Common myeloid progenitor, CD34-positive (primary cell): Measurements from ENCODE around the gene RNF31.

Source experiments
- CTCF ChIA-PET: fragments of 350-600 bp; sonication (Branson Sonifier 250); formaldehyde crosslinking; loops from one replicate; lab custom pipeline; 2021; ENCODE audit warnings: antibody characterized with exemption; lab: Charles Lee
- POLR2A ChIA-PET: fragments of 350-600 bp; sonication (Branson Sonifier 250); formaldehyde crosslinking; loops from one replicate; lab custom pipeline; 2021; ENCODE audit warnings: antibody characterized with exemption; lab: Charles Lee
- DNase-seq, 3 donors: peaks; one replicate each; pipeline versions ENCODE4 v3.0.0 to v3.0.0-alpha.2; 2013
- H3K27ac ChIP-seq, 2 experiments: 1 replicate in 1 of 2; 2 replicates in 1 of 2; pipeline ENCODE4 v1.7.0; 2013; ENCODE audit warnings: inconsistent platforms in 2 of 2, low read length in 2 of 2, mild to moderate bottlenecking in 2 of 2, low read depth in 1 of 2, moderate library complexity in 1 of 2; ENCODE audit not compliant: severe bottlenecking in 2 of 2, insufficient read depth in 1 of 2, poor library complexity in 1 of 2
- H3K27me3 ChIP-seq, 5 experiments: replicated peaks in 2 of 5; 1 replicate in 3 of 5; 2 replicates in 2 of 5; pipeline versions ENCODE4 v1.6.1 to v1.7.0; 2013; ENCODE audit warnings: low read length in 4 of 5, mild to moderate bottlenecking in 2 of 5, moderate library complexity in 2 of 5, inconsistent platforms in 1 of 5; ENCODE audit not compliant: insufficient read depth in 5 of 5, control insufficient read depth in 4 of 5
- H3K36me3 ChIP-seq, 4 experiments: 1 replicate in 2 of 4; 2 replicates in 2 of 4; pipeline versions ENCODE4 v1.6.1 to v1.7.0; 2013; ENCODE audit warnings: low read length in 3 of 4, control low read depth in 1 of 4, mild to moderate bottlenecking in 1 of 4; ENCODE audit not compliant: control insufficient read depth in 4 of 4, insufficient read depth in 4 of 4
- H3K4me1 ChIP-seq, 4 experiments: 1 replicate in 3 of 4; 2 replicates in 1 of 4; pipeline versions ENCODE4 v1.6.1 to v1.7.1; 2013; ENCODE audit warnings: low read length in 3 of 4, mild to moderate bottlenecking in 3 of 4, control low read depth in 1 of 4, inconsistent platforms in 1 of 4, moderate library complexity in 1 of 4; ENCODE audit not compliant: control insufficient read depth in 4 of 4, insufficient read depth in 4 of 4; ENCODE audit errors: control extremely low read depth in 1 of 4
- H3K4me3 ChIP-seq, 7 experiments: 1 replicate in 4 of 7; 2 replicates in 3 of 7; pipeline versions ENCODE4 v1.5.1 to v1.7.0; 2013; ENCODE audit warnings: mild to moderate bottlenecking in 7 of 7, low read length in 6 of 7, moderate library complexity in 6 of 7, inconsistent platforms in 2 of 7, low read depth in 2 of 7, control low read depth in 1 of 7; ENCODE audit not compliant: insufficient read depth in 4 of 7, control insufficient read depth in 1 of 7; ENCODE audit errors: extremely low read depth in 1 of 7
- H3K9me3 ChIP-seq, 5 experiments: 1 replicate in 4 of 5; 2 replicates in 1 of 5; pipeline versions ENCODE4 v1.6.1 to v1.7.1; 2013; ENCODE audit warnings: low read length in 4 of 5, mild to moderate bottlenecking in 2 of 5, inconsistent platforms in 1 of 5, low read depth in 1 of 5, moderate library complexity in 1 of 5; ENCODE audit not compliant: control insufficient read depth in 4 of 5, insufficient read depth in 2 of 5; ENCODE audit errors: control extremely low read depth in 1 of 5
- WGBS: methylation state at CpG from one replicate; pipeline ENCODE4 v1.1.5; 2013; ENCODE audit not compliant: insufficient coverage; 5-methylcytosine and 5-hydroxymethylcytosine counted together

RNF31 gene

DNA sequence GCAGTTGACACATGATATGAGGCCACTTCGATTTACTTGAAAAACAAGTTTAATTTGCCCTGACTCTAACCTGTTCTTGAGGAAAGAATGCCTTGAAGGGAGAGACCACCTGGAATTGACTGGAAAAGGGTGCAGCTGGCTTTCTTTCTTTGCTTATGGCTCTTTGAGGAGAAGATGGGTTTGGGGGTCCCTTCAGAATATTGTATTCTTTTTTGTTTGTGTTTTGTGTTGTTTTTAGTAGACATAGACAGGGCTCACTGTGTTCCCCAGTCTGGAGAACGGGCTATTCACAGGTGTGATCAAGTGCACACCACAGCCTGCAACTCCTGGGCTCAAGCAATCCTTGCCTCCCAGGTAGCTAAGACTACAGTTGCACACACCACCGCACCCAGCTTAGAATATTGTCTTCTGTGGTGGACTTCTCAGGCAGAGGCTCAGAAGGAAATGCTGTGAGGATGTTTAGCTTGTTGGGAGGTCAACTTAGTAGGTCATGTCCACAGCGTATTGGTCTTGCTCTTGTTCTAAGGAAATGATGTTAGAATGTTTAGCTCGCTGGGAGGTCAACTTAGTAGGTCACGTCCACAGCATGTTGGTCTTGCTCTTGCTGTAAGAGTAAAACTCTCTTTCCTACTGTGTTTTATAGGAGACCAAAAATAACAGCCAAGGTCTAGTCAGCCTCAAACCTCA lies 31.0 kb upstream of the RNF31 start:
- H3K27ac ChIP-seq, result peak overlapping the region; percentile 95 to 98
- ChIA-PET CTCF (interaction anchor here (1.0 to 7.7 kb wide), 9 partner anchors 8 to 80 kb away, joined by 3 to 46 read pairs (median 6); partner anchors contain the start of genes FITM1, IRF9 and PSME1), POLR2A (interaction anchor here (1.2 to 1.3 kb wide), 2 partner anchors 8 to 13 kb away, joined by 3 to 5 read pairs; no protein-coding TSS in a partner anchor)
- peaks cover 8 to 29% (median 19%) of the 10 kb centered on the region in 4 experiments for H3K4me1 ChIP-seq
- peak overlapping the region in 6 of 7 experiments; percentile 80 to 98 (median 92) for H3K4me3 ChIP-seq
- no peaks in the 10 kb centered on the region for H3K9me3 ChIP-seq
- no peaks in the 10 kb centered on the region for H3K27me3 ChIP-seq
- DNase-seq, result no peak
- 97% methylated on average over 4 of the region's 6 CpGs for WGBS
- peaks cover 14 to 46% (median 39%) of the 10 kb centered on the region in 4 experiments for H3K36me3 ChIP-seq

DNA sequence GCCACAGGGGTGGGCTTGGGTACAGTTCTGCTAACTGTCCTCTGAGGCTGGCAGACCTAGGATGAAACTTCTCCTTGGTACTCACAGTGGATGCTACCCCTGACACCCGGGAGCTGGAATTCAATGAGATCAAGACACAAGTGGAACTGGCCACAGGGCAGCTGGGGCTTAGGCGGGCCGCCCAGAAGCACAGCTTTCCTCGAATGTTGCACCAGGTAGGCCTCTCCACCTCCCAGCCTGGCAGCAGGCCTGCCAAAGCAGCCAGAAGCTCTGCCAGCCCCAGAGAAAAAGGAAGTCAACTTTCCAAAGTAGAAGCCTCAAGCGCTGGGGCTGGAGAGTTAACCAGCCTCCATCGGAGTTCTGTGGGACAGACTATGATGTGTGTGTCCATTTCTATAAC lies 30.1 kb upstream of the RNF31 start:
- Histone ChIP-seq H3K4me1 (peaks cover 8 to 29% (median 19%) of the 10 kb centered on the region in 4 experiments), H3K36me3 (peaks cover 14 to 51% (median 45%) of the 10 kb centered on the region in 4 experiments), H3K27ac (peak overlapping the region in 1 of 2 experiments; percentile 31), H3K4me3 (no peak overlapping the region), H3K27me3 (no peaks in the 10 kb centered on the region), H3K9me3 (no peaks in the 10 kb centered on the region)
- DNase-seq, result no peak
- WGBS, result 100% methylated on average over 6 of the region's 6 CpGs
- CTCF ChIA-PET, result interaction anchor here (0.9 to 7.7 kb wide), 7 partner anchors 8 to 557 kb away, joined by 3 to 46 read pairs (median 6); partner anchors contain the start of genes FITM1, IRF9 and PSME1
- POLR2A ChIA-PET, result no interaction called here

DNA sequence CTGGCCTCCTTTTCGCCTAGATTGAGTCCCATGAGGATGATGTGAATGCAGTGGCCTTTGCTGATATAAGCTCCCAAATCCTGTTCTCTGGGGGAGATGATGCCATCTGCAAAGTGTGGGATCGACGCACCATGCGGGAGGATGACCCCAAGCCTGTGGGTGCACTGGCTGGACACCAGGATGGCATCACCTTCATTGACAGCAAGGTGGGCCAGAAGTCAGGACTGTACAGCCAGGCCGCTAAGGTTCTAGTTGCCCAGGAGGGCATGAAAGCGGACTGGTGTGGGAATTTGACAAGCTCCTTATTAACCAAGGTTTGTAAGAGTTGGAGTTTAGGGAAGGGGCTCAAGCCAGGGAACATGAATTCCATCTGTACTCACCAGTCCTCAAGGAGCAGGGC lies 27.6 kb upstream of the RNF31 start:
- Histone ChIP-seq H3K36me3 (peaks cover 22 to 75% (median 61%) of the 10 kb centered on the region in 4 experiments), H3K9me3 (no peaks in the 10 kb centered on the region), H3K27me3 (no peaks in the 10 kb centered on the region), H3K4me3 (no peak overlapping the region), H3K4me1 (peaks cover 8 to 18% (median 14%) of the 10 kb centered on the region in 4 experiments), H3K27ac (no peak overlapping the region)
- CTCF ChIA-PET, result interaction anchor here (0.7 to 7.7 kb wide), 6 partner anchors 8 to 40 kb away, joined by 3 to 46 read pairs (median 6); partner anchors contain the start of gene FITM1
- WGBS, result 100% methylated on average over 4 of the region's 6 CpGs
- POLR2A ChIA-PET, result interaction anchor here (0.5 to 0.6 kb wide), 2 partner anchors 43 to 60 kb away, joined by 3 to 4 read pairs; no protein-coding TSS in a partner anchor
- no peak for DNase-seq

DNA sequence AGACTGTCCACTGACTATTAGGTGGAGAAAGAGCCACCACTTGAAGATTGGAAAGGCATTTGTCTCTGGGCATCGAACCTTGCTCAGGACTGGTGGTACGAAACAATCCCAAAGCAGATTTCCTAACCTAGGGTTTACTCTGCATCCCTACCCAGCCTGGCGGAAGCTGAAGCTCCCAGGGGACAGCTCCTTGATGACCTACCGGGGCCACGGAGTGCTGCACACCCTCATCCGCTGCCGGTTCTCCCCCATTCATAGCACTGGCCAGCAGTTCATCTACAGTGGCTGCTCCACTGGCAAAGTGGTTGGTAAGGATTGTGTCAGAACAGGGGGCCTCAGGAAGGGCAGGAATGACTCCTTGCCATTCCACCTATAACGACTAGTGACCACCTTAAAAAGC lies 26.1 kb upstream of the RNF31 start:
- Histone ChIP-seq H3K36me3 (peaks cover 22 to 75% (median 61%) of the 10 kb centered on the region in 4 experiments), H3K4me1 (peaks cover 3 to 8% (median 4%) of the 10 kb centered on the region in 4 experiments), H3K4me3 (no peak overlapping the region), H3K27me3 (no peaks in the 10 kb centered on the region), H3K9me3 (no peaks in the 10 kb centered on the region), H3K27ac (no peak overlapping the region)
- ChIA-PET CTCF (interaction anchor here (0.8 kb wide), 1 partner anchor 12 kb away, joined by 3 read pairs; no protein-coding TSS in a partner anchor), POLR2A (interaction anchor here (1.0 kb wide), 1 partner anchor 13 kb away, joined by 3 read pairs; no protein-coding TSS in a partner anchor)
- DNase-seq, result no peak
- 100% methylated on average over 3 of the region's 8 CpGs for WGBS

DNA sequence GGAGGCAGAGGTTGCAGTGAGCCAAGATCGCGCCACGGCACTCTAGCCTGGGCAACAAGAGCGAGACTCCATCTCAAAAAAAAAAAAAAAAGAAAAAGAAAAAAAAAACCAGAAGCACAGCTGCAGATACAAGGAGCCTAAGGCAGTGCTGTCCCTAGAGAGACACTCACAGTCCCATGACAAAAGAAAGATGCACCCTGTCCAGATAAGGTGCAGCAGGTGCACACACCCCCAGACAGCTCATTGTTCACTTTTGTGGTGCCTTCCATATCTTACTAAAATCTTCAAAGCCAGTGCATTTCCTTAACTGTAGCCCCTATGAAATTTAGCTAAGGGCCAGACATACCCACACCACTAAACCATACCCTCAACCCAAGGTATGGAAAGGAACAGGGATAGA lies 24.9 kb upstream of the RNF31 start:
- Histone ChIP-seq H3K4me3 (no peak overlapping the region), H3K27ac (no peak overlapping the region), H3K36me3 (peaks cover 22 to 69% (median 53%) of the 10 kb centered on the region in 4 experiments), H3K4me1 (no peaks in the 10 kb centered on the region), H3K27me3 (no peaks in the 10 kb centered on the region), H3K9me3 (no peaks in the 10 kb centered on the region)
- no peak for DNase-seq
- CTCF ChIA-PET, result interaction anchor here (1.3 kb wide), 1 partner anchor 39 kb away, joined by 3 read pairs; the partner anchor contains the start of gene IRF9
- WGBS, result 94% methylated on average over 3 of the region's 4 CpGs
- POLR2A ChIA-PET, result interaction anchor here (1.0 kb wide), 1 partner anchor 12 kb away, joined by 3 read pairs; no protein-coding TSS in a partner anchor

DNA sequence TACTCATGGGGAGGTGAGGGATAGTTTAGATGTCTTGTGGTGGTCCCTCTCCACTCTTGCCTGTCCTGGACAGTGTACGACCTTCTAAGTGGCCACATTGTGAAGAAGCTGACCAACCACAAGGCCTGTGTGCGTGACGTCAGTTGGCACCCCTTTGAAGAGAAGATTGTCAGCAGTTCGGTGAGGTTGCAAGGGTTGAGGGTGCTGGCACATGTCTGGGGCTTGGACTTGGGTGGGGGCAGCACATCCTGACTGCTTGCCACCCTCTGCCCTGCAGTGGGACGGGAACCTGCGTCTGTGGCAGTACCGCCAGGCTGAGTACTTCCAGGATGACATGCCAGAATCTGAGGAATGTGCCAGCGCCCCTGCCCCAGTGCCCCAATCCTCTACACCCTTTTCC lies 24.4 kb upstream of the RNF31 start:
- Histone ChIP-seq H3K27me3 (no peaks in the 10 kb centered on the region), H3K4me3 (no peak overlapping the region), H3K36me3 (peaks cover 19 to 65% (median 48%) of the 10 kb centered on the region in 4 experiments), H3K27ac (no peak overlapping the region), H3K4me1 (no peaks in the 10 kb centered on the region), H3K9me3 (no peaks in the 10 kb centered on the region)
- POLR2A ChIA-PET, result no interaction called here
- no peak for DNase-seq
- WGBS, result 99% methylated on average over 7 of the region's 8 CpGs
- CTCF ChIA-PET, result interaction anchor here (0.6 to 1.3 kb wide), 2 partner anchors 39 to 108 kb away, joined by 3 read pairs; partner anchors contain the start of gene IRF9
